Heart right ventricle (tissue), 16 donors: ENCODE data around the gene NFIC. TPM values are rescaled to one million over a fixed set of nuclear protein-coding genes. Genes with fewer than 3 reads are reported as not detected.

Experiments
- ATAC-seq, 8 donors: fragments of 200-7000 bp; cut with Tn5 transposase; one replicate each; pipeline ENCODE4 v1.9.1; 2020; ENCODE audit warnings: mild to moderate bottlenecking in 8 of 8, moderate library complexity in 8 of 8, moderate number of reproducible peaks in 1 of 8
- DNase-seq, 2 donors: peaks; one replicate each; pipeline ENCODE4 v3.0.0-alpha.2; 2020
- H3K27ac ChIP-seq, 10 donors: fragments of 200-600 bp; sonication (generic) in 2 of 10; one replicate each; pipeline versions ENCODE4 v1.5.0 to v1.8.0; 2020 to 2022; ENCODE audit warnings: mild to moderate bottlenecking in 3 of 10
- H3K27me3 ChIP-seq, 7 donors: fragments of 200-600 bp; one replicate each; pipeline ENCODE4 v1.8.0; 2021 to 2022; ENCODE audit warnings: mild to moderate bottlenecking in 2 of 7
- H3K36me3 ChIP-seq, 9 donors: fragments of 200-600 bp; sonication (generic) in 1 of 9; one replicate each; pipeline versions ENCODE4 v1.5.0 to v1.8.0; 2020 to 2022; ENCODE audit warnings: mild to moderate bottlenecking in 2 of 9
- H3K4me1 ChIP-seq, 9 donors: fragments of 200-600 bp; sonication (generic) in 1 of 9; one replicate each; pipeline versions ENCODE4 v1.5.0 to v1.8.0; 2020 to 2022; ENCODE audit warnings: mild to moderate bottlenecking in 4 of 9
- H3K4me3 ChIP-seq, 10 donors: fragments of 200-600 bp; sonication (generic) in 2 of 10; one replicate each; pipeline versions ENCODE4 v1.5.0 to v1.8.0; 2020 to 2022; ENCODE audit warnings: mild to moderate bottlenecking in 7 of 10, moderate library complexity in 2 of 10
- H3K9me3 ChIP-seq, 11 donors: fragments of 200-600 bp in 10 of 11; sonication (generic) in 2 of 11; one replicate each; pipeline versions ENCODE4 v1.5.0 to v1.8.0; 2013 to 2022; ENCODE audit warnings: mild to moderate bottlenecking in 2 of 11, control low read depth in 1 of 11, moderate library complexity in 1 of 11
- CTCF ChIP-seq, 9 donors: fragments of 200-600 bp; sonication (generic) in 2 of 9; IDR thresholded peaks; one replicate each; pipeline versions ENCODE4 v1.5.0 to v1.8.0; 2021 to 2022; ENCODE audit warnings: antibody characterized with exemption in 9 of 9, mild to moderate bottlenecking in 5 of 9, moderate library complexity in 1 of 9
- WGBS, 2 donors: extraction: QIAGEN DNeasy Blood & Tissue Kit; methylation state at CpG; one replicate each; pipeline ENCODE4 v1.1.7; 2013; ENCODE audit warnings: inconsistent platforms in 1 of 2; 5-methylcytosine and 5-hydroxymethylcytosine counted together
- intact Hi-C, 10 donors: fragments of 100-400 bp; cut with DNase I; formaldehyde crosslinking; loops; one replicate each; pipeline versions ENCODE4 v1.11.1 to v1.14.2; 2022
- polyA plus RNA-seq, 2 donors: library from polyadenylated mRNA; stranded (reverse); fragments of 200-250 nt; gene quantifications; one replicate each; pipeline ENCODE4 v1.2.3, GENCODE V29; 2013
- total RNA-seq, 10 donors: library from RNA; stranded (reverse); fragmentation: NEBNext Ultra II Directional in 3 of 10; extraction: Animal tissue kit (Norgen Biotek cat#: 25700) in 3 of 10; gene quantifications; one replicate each; pipeline versions ENCODE4 v1.2.1 to v1.2.4, GENCODE V29; 2021 to 2023
- donor health status: Arrhythmogenic right ventricular cardiomyopathy.
- donor health status: ischemic (EF 13 %, LVEDD 7.1; RV severe dilation, severe dysfunction).
- donor health status: healthy with polysubstance abuse.
- donor health status: DM: no; HTN: yes; CAD: no.
- donor health status: DM: no; HTN: no; CAD: no.
- donor health status: ischemic (EF 25% LVEDD 6.9; RV normal size, moderate dysfunction).
- donor health status: ischemic (EF 25% LVEDD 5.7; RV mildly dilated, moderate dysfunction).
- donor health status: healthy.
- donor health status: DM: yes; HTN: yes; CAD: no.
- donor health status: Ischemic cardiomyopathy.
- donor health status: ischemic (EF 35%, LVEDD 5.7; RV mildly dilated, moderate dysfunction).
- donor health status: nonischemic (EF 11% LVEDD 7.7; RV severe dilation, severe dysfunction).
- donor health status: DM: yes; HTN: yes; CAD: no.
- donor health status: PGD.
- donor health status: ischemic (EF 29% LVEDD 5.4; RV normal size, mild dysfunction).
- donor health status: nonischemic (EF 23%, LVEDD 6.1; RV moderate dilation, normal function).

The NFIC gene
- total and polyA plus RNA-seq, 12 donors, result 52.3 to 217 (median 157) TPM

GRCh38 chr19:3431760-3432397 is 65.5 kb downstream of the NFIC start:
- H3K27me3 ChIP-seq, result no peaks in the 10 kb centered on the region
- intact Hi-C loops, result loop anchor here in 4 of 10 donors (5.0 kb wide), 4 partner anchors 35 to 105 kb away; no protein-coding TSS in a partner anchor
- peaks cover 10 to 73% (median 44%) of the 10 kb centered on the region in 9 donors for H3K4me1 ChIP-seq
- no peak overlapping the region for H3K4me3 ChIP-seq
- DNase-seq (no peak), ATAC-seq (no peak)
- TF ChIP-seq CTCF (IDR thresholded peaks at IDR 0.05), result no peak
- 91 to 93% methylated on average over 18 of the region's 18 CpGs for WGBS, 2 donors
- H3K27ac ChIP-seq, result peak overlapping the region in 6 of 10 donors; percentile 4 to 94 (median 57)
- H3K9me3 ChIP-seq, result no peaks in the 10 kb centered on the region
- H3K36me3 ChIP-seq, result peaks cover 0 to 48% (median 17%) of the 10 kb centered on the region in 9 donors

GRCh38 chr19:3433313-3433712 is 66.9 kb downstream of the NFIC start:
- no peak for TF ChIP-seq CTCF (IDR thresholded peaks at IDR 0.05)
- DNase-seq (no peak), ATAC-seq (no peak)
- Histone ChIP-seq H3K36me3 (peaks cover 0 to 56% (median 19%) of the 10 kb centered on the region in 9 donors), H3K27me3 (no peaks in the 10 kb centered on the region), H3K4me3 (no peak overlapping the region), H3K27ac (peak overlapping the region in 9 of 10 donors; percentile 29 to 94 (median 89)), H3K9me3 (no peaks in the 10 kb centered on the region), H3K4me1 (peaks cover 7 to 59% (median 38%) of the 10 kb centered on the region in 9 donors)
- 59 to 63% methylated on average over 12 of the region's 12 CpGs for WGBS, 2 donors
- intact Hi-C loops, result loop anchor here in 4 of 10 donors (5.0 kb wide), 4 partner anchors 34 to 106 kb away; no protein-coding TSS in a partner anchor

- peak overlapping the region in 2 of 10 donors; percentile 53 to 57 for H3K4me3 ChIP-seq
- no peaks in the 10 kb centered on the region for H3K9me3 ChIP-seq
- H3K4me1 ChIP-seq, result peaks cover 7 to 53% (median 37%) of the 10 kb centered on the region in 9 donors
- no peak for DNase-seq
- intact Hi-C loops, result loop anchor here in 4 of 10 donors (5.0 kb wide), 4 partner anchors 33 to 107 kb away; no protein-coding TSS in a partner anchor
- H3K27ac ChIP-seq, result peak overlapping the region; percentile 75 to 94 (median 88)
- H3K36me3 ChIP-seq, result peaks cover 0 to 63% (median 23%) of the 10 kb centered on the region in 9 donors
- no peak for ATAC-seq
- no peak for TF ChIP-seq CTCF (IDR thresholded peaks at IDR 0.05)
- WGBS, 2 donors, result 94 to 95% methylated on average over 11 of the region's 11 CpGs
- H3K27me3 ChIP-seq, result no peaks in the 10 kb centered on the region
These were observed 67.6 kb downstream of the NFIC start for GRCh38 chr19:3433805-3434540.
